ENCODE data around the gene ABCC9.

DNA sequence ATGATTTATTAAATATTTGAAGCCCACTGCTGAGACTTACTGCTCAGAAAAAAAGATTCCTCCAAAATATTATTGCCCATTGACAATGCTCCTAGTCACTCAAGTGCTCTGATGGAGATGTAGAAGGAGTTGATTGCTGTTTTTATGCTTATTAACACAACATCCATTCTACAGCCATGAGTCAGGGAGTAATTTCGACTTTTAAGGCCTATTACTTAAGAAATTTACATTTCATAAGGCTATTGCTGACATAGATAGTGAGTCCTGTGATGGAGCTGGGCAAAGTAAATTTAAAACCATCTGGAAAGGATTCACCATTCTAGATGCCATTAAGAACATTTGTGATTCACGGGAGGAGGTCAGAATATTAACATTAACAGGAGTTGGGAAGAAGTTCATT is 171.9 kb downstream of the ABCC9 start:
- TF ChIP-seq, protein P1, sequence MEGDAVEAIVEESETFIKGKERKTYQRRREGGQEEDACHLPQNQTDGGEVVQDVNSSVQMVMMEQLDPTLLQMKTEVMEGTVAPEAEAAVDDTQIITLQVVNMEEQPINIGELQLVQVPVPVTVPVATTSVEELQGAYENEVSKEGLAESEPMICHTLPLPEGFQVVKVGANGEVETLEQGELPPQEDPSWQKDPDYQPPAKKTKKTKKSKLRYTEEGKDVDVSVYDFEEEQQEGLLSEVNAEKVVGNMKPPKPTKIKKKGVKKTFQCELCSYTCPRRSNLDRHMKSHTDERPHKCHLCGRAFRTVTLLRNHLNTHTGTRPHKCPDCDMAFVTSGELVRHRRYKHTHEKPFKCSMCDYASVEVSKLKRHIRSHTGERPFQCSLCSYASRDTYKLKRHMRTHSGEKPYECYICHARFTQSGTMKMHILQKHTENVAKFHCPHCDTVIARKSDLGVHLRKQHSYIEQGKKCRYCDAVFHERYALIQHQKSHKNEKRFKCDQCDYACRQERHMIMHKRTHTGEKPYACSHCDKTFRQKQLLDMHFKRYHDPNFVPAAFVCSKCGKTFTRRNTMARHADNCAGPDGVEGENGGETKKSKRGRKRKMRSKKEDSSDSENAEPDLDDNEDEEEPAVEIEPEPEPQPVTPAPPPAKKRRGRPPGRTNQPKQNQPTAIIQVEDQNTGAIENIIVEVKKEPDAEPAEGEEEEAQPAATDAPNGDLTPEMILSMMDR (conservative IDR thresholded peaks at IDR 0.05 in 1 of 2, IDR thresholded peaks at IDR 0.05 in 1 of 2; ENCODE audit: extremely low read depth in 1 of 2, insufficient read depth in 1 of 2, low read depth in 1 of 2, low read length in 2 of 2) = no peak
- no peak for TF ChIP-seq EZH2 (IDR thresholded peaks at IDR 0.05; ENCODE audit: borderline replicate concordance, low read length)

Measured in mammary epithelial cell (primary cell).